Spleen (tissue), 11 donors: ENCODE results near the gene PARVA. TPM values are rescaled to one million over a fixed set of nuclear protein-coding genes. Genes with fewer than 3 reads are reported as not detected.

Experiments used
- DNase-seq: peaks from one replicate; pipeline ENCODE4 v3.0.0-alpha.2; 2020
- H3K27ac ChIP-seq, 8 donors: fragments of 200-600 bp; sonication (generic) in 7 of 8; 1 replicate in 4 of 8; 2 replicates in 4 of 8; pipeline versions ENCODE4 v1.5.0 to v1.8.0; 2016 to 2021; ENCODE audit warnings: inconsistent platforms in 4 of 8, mild to moderate bottlenecking in 4 of 8, moderate library complexity in 1 of 8
- H3K27me3 ChIP-seq, 7 donors: fragments of 200-600 bp; sonication (generic) in 6 of 7; replicated peaks in 1 of 7; 1 replicate in 4 of 7; 2 replicates in 3 of 7; pipeline versions ENCODE4 v1.5.0 to v1.8.0; 2016 to 2021; ENCODE audit warnings: inconsistent platforms in 3 of 7, mild to moderate bottlenecking in 1 of 7
- H3K36me3 ChIP-seq, 6 donors: fragments of 200-600 bp; sonication (generic) in 5 of 6; 1 replicate in 4 of 6; 2 replicates in 2 of 6; pipeline versions ENCODE4 v1.5.0 to v1.8.0; 2016 to 2021; ENCODE audit warnings: inconsistent platforms in 2 of 6
- H3K4me1 ChIP-seq, 6 donors: fragments of 200-600 bp; sonication (generic) in 5 of 6; 1 replicate in 3 of 6; 2 replicates in 3 of 6; pipeline versions ENCODE4 v1.5.0 to v1.8.0; 2016 to 2021; ENCODE audit warnings: inconsistent platforms in 3 of 6
- H3K4me3 ChIP-seq, 8 donors: fragments of 200-600 bp; sonication (generic) in 7 of 8; 1 replicate in 4 of 8; 2 replicates in 4 of 8; pipeline versions ENCODE4 v1.5.0 to v1.8.0; 2016 to 2021; ENCODE audit warnings: inconsistent platforms in 4 of 8, mild to moderate bottlenecking in 4 of 8, moderate library complexity in 2 of 8
- H3K9me3 ChIP-seq, 8 donors: fragments of 200-600 bp; sonication (generic) in 7 of 8; 1 replicate in 4 of 8; 2 replicates in 4 of 8; pipeline versions ENCODE4 v1.5.0 to v1.8.0; 2016 to 2021; ENCODE audit warnings: inconsistent platforms in 4 of 8
- CTCF ChIP-seq, 11 experiments: fragments of 200-600 bp in 7 of 11; fragments of 450-650 bp in 4 of 11; sonication (generic) in 4 of 11; IDR thresholded peaks in 8 of 11; conservative IDR thresholded peaks in 3 of 11; 1 replicate in 7 of 11; 2 replicates in 4 of 11; pipeline versions ENCODE4 v1.4.0 to v1.8.0; 2016 to 2021; ENCODE audit warnings: antibody characterized with exemption in 11 of 11, inconsistent platforms in 4 of 11, mild to moderate bottlenecking in 1 of 11
- POLR2A ChIP-seq, 3 donors: fragments of 450-650 bp; IDR thresholded peaks; one replicate each; pipeline ENCODE4 v1.5.1; 2017; ENCODE audit warnings: antibody characterized with exemption in 3 of 3, mild to moderate bottlenecking in 1 of 3
- POLR2AphosphoS5 ChIP-seq, 3 donors: sonication (generic); formaldehyde crosslinking; IDR thresholded peaks; one replicate each; pipeline ENCODE4 v1.5.1; 2017; ENCODE audit warnings: antibody characterized with exemption in 3 of 3
- WGBS, 5 donors: extraction: QIAGEN DNeasy Blood & Tissue Kit in 3 of 5; methylation state at CpG; one replicate each; pipeline versions ENCODE4 v1.1.5 to v1.1.7; 2013 to 2018; 5-methylcytosine and 5-hydroxymethylcytosine counted together
- intact Hi-C: fragments of 100-400 bp; cut with DNase I; formaldehyde crosslinking; loops from one replicate; pipeline ENCODE4 v1.15.0; 2023; ENCODE audit warnings: low total_unique reads
- polyA plus RNA-seq, 3 donors: library from polyadenylated mRNA; stranded (reverse); fragments of 200-250 nt; gene quantifications; one replicate each; pipeline ENCODE4 v1.2.1, GENCODE V29; 2013
- total RNA-seq, 7 donors: library from RNA; depleted of rRNA in 3 of 7; stranded (reverse); fragments of >200 nt in 3 of 7; fragmentation: NEBNext Ultra II Directional in 4 of 7; extraction: Animal tissue kit (Norgen Biotek cat#: 25700) in 4 of 7; gene quantifications; one replicate each; pipeline versions ENCODE4 v1.1.0 to v1.2.1, GENCODE V29; 2016 to 2021
- donor health status: healthy with polysubstance abuse.
- donor health status: DM: no; HTN: no; CAD: no; lungs with moderate emphysema.
- donor health status: DM: no; HTN: no; CAD: no.
- donor health status: Bipolar disorder and iron deficiency.
- donor health status: healthy.
- donor health status: DM: no; HTN: no; CAD: no.
- donor health status: DM: yes; HTN: yes; CAD: no.

The PARVA gene
- total and polyA plus RNA-seq, 10 donors = 3.8 to 56.6 (median 23.3) TPM

GRCh38 chr11:12536566-12536965 lies 159.2 kb downstream of the PARVA start:
- Histone ChIP-seq H3K27ac (no peak overlapping the region), H3K4me1 (peaks cover 0 to 4% (median 0%) of the 10 kb centered on the region in 6 donors), H3K9me3 (no peaks in the 10 kb centered on the region), H3K27me3 (peaks cover 0 to 4% (median 0%) of the 10 kb centered on the region in 7 donors), H3K36me3 (peaks cover 0 to 8% (median 0%) of the 10 kb centered on the region in 6 donors), H3K4me3 (no peak overlapping the region)
- TF ChIP-seq POLR2AphosphoS5 (IDR thresholded peaks at IDR 0.05) (no peak), CTCF (IDR thresholded peaks at IDR 0.05 in 8 of 11, conservative IDR thresholded peaks at IDR 0.05 in 3 of 11) (no peak), POLR2A (IDR thresholded peaks at IDR 0.05) (no peak)
- intact Hi-C loops = no loop called here
- WGBS, 5 donors = 76 to 88% (median 83%) methylated on average over 6 of the region's 6 CpGs
- DNase-seq = no peak

- no peak for DNase-seq
- WGBS, 5 donors = 73 to 80% (median 76%) methylated on average over 6 of the region's 6 CpGs
Measured at GRCh38 chr11:12537778-12538401, 160.5 kb downstream of the PARVA start.

DNA sequence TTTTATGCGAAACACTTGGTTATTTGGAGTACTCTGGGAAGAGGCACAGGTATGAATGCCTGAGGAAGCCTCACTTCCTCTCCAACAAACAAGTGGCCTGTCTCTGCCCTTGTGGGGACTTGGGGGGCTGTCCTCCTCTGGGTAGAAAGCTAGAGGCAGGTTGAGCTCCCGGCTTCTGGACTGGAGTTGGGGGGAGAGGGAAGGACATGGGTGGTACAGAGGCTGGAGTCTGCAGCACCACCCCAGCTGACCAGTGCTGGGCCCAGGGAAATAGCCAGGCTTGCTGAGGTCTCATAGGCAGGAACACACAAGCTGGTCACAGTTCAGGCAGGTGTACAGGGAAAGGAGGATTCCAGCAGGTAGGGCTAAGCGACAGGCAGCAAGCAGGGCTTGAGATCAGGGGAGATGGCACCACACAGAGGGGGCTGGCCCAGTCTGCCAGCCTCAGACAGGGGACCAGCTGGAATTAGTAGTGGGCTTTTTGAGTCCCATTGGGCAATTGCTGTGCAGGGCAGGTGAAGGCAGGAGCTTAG lies 161.6 kb downstream of the PARVA start:
- H3K4me1 ChIP-seq = peaks cover 0 to 4% (median 0%) of the 10 kb centered on the region in 6 donors
- H3K9me3 ChIP-seq = no peaks in the 10 kb centered on the region
- DNase-seq = no peak
- H3K36me3 ChIP-seq = no peaks in the 10 kb centered on the region
- TF ChIP-seq POLR2A (IDR thresholded peaks at IDR 0.05) (no peak), POLR2AphosphoS5 (IDR thresholded peaks at IDR 0.05) (no peak), CTCF (IDR thresholded peaks at IDR 0.05 in 8 of 11, conservative IDR thresholded peaks at IDR 0.05 in 3 of 11) (no peak)
- H3K4me3 ChIP-seq = no peak overlapping the region
- peaks cover 0 to 4% (median 0%) of the 10 kb centered on the region in 7 donors for H3K27me3 ChIP-seq
- intact Hi-C loops = no loop called here
- 81 to 94% (median 90%) methylated on average over 3 of the region's 3 CpGs for WGBS, 5 donors
- H3K27ac ChIP-seq = peak overlapping the region in 1 of 8 donors; percentile 32

More at GRCh38 chr11:12537778-12538401, 160.5 kb downstream of the PARVA start:
- intact Hi-C loops = no loop called here
- H3K27me3 ChIP-seq = peaks cover 0 to 4% (median 0%) of the 10 kb centered on the region in 7 donors
- no peak for TF ChIP-seq CTCF (IDR thresholded peaks at IDR 0.05 in 8 of 11, conservative IDR thresholded peaks at IDR 0.05 in 3 of 11)
- peak in 1 of 3 donors; percentile 37 for TF ChIP-seq POLR2AphosphoS5 (IDR thresholded peaks at IDR 0.05)
- TF ChIP-seq POLR2A (IDR thresholded peaks at IDR 0.05) = no peak
- H3K9me3 ChIP-seq = no peaks in the 10 kb centered on the region
- H3K4me1 ChIP-seq = peaks cover 0 to 4% (median 0%) of the 10 kb centered on the region in 6 donors
- H3K4me3 ChIP-seq = no peak overlapping the region
- H3K36me3 ChIP-seq = peaks cover 0 to 4% (median 0%) of the 10 kb centered on the region in 6 donors
- peak overlapping the region in 2 of 8 donors; percentile 7 to 16 for H3K27ac ChIP-seq

- WGBS, 5 donors = 73 to 86% (median 81%) methylated on average over 4 of the region's 4 CpGs
Measured at GRCh38 chr11:12539572-12539971, 162.2 kb downstream of the PARVA start.

More at GRCh38 chr11:12539572-12539971, 162.2 kb downstream of the PARVA start:
- Histone ChIP-seq H3K4me1 (peaks cover 0 to 4% (median 0%) of the 10 kb centered on the region in 6 donors), H3K9me3 (no peaks in the 10 kb centered on the region), H3K4me3 (no peak overlapping the region), H3K27me3 (peaks cover 0 to 4% (median 0%) of the 10 kb centered on the region in 7 donors), H3K27ac (peak overlapping the region in 1 of 8 donors; percentile 32), H3K36me3 (no peaks in the 10 kb centered on the region)
- intact Hi-C loops = no loop called here
- DNase-seq = no peak
- no peak for TF ChIP-seq CTCF (IDR thresholded peaks at IDR 0.05 in 8 of 11, conservative IDR thresholded peaks at IDR 0.05 in 3 of 11)
- TF ChIP-seq POLR2AphosphoS5 (IDR thresholded peaks at IDR 0.05) = no peak
- no peak for TF ChIP-seq POLR2A (IDR thresholded peaks at IDR 0.05)
